Activated CD4-positive, alpha-beta T cell treated with anti-CD3 and anti-CD28 coated beads, Interleukin-2, Interleukin-4, amounts not matched to agents 100 ng/mL and 50 ng/mL, durations not matched to agents 16 hours and 8 hours (primary cell): ENCODE measurements around the gene OR5K2.

ENCODE experiments used
- DNase-seq: peaks from one replicate; pipeline ENCODE4 v3.0.0-alpha.2; 2020; ENCODE audit warnings: low spot score

OR5K2 gene

DNA sequence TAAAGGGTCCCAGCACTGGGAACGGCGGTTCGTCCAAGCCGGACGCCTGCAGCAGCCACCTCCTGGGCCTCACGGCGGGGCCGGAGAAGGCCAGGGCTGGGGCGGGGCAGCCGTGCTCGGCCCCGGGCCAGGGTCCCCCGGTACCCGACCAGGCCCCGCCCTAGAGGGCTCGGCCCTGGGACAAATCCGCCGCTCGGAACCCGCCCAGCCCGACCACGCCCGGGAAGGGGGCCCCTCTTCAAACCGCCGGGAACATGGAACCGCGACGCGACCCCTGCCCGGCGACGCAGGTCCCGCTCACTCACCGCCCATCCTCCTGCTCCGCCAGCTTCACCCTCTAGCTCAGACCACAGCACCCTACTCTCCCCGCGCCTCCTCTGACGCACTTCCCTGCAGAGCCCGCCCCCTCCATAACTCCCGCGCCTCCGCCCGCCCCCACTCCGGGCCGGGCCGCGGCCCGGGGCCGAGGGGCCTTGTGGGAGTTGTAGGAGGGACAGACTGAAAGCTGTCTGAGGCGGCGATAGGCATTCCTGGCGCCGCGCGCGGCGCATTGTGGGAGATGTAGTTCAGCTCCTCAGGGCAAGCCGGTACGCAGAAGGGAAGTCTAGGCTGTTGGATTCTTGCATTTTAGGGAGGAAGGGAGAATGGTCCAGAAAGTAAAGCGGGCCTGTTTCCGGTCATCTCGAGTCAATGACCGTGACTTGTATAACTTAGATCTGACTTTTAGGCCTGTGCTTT, 25.2 kb downstream of the OR5K2 start, which contains the start of gene CLDND1:
Gene CLDND1, minus strand, starts transcription at position 359 of the 738 bp plus-strand sequence. CDS start 1,478 bp downstream, outside the sequence.
- peak; percentile 96 for DNase-seq

DNA sequence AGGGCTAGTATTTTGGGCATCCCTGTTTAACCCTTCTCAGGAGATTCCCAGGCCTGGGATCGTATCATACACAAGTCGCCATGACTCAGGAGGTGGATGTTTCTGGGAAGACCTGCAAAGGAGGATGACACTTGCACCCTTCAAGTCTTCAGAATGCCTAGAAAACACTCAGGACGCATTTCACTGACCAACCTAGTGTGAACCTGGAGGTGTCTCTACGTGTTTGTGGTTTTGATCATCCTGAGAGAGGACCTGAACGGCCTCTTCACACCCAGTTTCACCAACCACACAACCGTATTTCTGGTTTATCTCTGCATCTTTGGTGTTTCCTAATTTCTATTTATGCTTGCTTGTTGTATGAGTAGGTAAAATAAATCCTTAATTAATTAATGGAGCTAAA, 28.0 kb downstream of the OR5K2 start:
- DNase-seq: peak; percentile 71

DNA sequence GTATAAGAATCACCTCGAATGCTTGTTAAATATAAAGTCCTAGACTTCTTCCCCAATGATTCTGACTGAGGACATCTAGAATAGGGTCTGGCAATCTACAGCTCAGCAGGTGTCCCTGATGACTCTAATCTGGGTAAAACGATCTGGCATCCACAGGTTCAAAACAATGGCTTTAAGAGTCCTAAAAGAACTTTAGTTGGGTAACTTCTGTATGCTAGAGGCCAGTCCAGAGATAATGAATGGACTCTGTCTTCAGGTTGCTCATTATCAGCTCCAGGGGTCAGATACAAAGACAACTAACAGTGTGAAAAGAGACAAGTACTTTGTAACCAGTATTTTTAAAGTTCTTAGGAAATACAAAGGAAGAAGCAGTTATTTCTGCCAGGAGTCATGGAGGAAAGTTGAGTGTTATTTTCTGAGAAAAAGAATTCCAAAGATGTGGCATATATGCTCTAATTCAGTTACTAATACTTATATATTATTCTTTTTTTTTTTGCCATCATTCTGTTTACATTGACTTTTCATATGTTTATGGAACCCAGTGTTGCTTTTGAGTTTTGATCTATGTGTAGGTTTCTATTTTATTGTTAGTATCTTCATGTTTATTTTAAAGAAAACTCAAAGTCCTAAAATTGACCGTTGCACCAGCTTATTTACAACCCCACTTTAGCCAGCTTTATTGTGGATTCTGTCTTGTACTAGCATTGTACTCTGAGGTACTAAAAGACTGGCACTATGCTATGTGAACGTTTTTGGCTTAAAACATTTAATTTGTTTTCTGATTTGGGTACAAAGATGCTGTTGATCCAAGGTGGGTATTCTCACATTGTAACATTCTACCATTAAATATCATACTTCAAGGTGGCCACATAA, 31.2 kb downstream of the OR5K2 start:
- DNase-seq: no peak

DNA sequence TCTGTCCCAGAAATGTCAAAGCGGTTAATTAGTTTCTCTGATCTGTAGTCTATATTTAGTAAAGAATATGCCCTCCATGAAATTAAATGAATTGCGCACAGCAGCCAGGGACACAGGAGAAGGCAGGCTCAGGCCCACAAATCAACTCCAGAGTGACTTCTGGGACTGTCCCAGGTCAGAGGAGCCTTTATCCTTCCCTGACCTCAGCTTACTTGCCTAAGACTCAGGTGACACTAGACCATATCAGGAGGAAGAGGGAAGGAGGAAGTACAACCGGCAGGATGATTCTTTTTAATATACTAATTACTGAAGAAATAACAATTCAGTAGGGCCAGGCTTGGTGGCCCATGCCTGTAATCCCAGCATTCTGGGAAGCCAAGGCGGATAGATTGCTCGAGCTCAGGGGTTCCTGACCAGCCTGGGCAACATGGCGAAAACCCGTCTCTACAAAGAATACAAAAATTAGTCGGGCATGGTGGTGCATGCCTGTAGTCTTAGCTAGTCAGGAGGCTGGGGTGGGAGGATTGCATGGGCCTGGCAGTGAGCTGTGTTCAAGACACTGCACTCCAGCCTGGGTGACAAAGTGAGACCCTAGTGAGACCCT, 32.5 kb downstream of the OR5K2 start:
- no peak for DNase-seq

DNA sequence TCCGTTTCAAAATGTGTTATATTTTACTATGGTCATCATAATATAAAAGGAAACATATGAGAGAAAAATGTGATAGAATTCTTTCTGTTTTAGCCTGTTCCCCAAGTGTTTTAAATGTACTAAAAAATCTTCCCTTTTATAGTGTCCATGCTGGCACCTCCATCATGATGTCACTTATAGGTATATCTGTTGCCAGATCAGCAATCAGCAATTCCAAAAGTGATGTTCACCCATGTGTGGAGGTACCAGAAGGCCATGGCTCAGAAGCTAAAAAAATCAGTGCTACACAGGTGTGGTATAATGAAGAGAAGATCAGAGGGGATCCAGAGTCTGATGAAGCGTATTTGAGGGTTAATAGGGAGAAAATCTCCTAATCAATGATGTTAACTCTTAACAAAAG, 33.2 kb downstream of the OR5K2 start:
- DNase-seq: no peak

DNA sequence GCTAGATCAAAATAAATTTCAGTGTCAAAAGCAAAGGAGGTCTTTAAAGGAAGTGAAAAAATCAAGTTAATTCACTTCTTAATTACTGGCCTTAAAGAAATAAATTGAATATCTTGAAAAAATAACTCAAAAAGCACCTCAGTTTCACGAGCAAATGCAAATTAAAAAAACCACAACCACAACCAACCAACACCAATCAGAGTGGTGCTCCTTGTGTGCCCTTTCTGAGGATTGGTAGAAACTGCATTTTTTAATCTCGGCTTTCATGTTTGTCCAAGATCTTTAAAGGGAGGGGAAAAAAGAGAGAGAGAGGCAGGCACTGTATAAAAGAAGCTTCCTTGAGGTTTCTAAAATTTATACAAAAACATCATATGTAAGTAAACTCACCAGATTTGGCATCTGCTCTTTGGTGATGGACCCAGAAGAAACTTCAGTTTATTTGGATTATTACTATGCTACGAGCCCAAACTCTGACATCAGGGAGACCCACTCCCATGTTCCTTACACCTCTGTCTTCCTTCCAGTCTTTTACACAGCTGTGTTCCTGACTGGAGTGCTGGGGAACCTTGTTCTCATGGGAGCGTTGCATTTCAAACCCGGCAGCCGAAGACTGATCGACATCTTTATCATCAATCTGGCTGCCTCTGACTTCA, 34.3 kb downstream of the OR5K2 start, which contains the start of gene GPR15:
Gene GPR15, plus strand, starts transcription at position 357 of the 653 bp plus-strand sequence. Its CDS starts 56 bp downstream, at position 413.
- DNase-seq: no peak

DNA sequence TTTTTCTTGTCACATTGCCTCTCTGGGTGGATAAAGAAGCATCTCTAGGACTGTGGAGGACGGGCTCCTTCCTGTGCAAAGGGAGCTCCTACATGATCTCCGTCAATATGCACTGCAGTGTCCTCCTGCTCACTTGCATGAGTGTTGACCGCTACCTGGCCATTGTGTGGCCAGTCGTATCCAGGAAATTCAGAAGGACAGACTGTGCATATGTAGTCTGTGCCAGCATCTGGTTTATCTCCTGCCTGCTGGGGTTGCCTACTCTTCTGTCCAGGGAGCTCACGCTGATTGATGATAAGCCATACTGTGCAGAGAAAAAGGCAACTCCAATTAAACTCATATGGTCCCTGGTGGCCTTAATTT, 34.8 kb downstream of the OR5K2 start:
- no peak for DNase-seq

DNA sequence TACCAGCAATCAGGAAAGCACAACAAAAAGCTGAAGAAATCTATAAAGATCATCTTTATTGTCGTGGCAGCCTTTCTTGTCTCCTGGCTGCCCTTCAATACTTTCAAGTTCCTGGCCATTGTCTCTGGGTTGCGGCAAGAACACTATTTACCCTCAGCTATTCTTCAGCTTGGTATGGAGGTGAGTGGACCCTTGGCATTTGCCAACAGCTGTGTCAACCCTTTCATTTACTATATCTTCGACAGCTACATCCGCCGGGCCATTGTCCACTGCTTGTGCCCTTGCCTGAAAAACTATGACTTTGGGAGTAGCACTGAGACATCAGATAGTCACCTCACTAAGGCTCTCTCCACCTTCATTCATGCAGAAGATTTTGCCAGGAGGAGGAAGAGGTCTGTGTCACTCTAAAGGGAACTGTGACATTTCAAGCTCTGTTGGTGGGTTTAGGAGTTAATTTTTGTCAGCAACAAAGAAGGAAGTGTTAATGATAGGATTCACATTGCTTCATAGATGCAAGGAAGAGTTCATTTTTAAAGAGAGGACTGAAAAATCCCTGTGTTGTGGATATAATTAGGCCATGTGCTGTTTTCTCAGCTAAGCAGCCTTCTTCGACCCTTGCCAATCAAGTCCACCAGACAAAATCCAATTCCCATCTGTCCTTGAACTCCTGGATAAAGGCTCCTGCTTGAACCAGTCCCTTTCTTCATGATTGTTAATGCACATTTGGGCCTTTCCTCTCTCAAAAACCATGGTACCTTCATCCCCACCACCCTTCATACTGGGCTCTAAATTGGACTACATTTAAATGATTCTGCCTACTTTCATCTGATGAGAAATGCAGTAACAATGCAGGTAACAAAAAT, 35.5 kb downstream of the OR5K2 start:
- DNase-seq: no peak

DNA sequence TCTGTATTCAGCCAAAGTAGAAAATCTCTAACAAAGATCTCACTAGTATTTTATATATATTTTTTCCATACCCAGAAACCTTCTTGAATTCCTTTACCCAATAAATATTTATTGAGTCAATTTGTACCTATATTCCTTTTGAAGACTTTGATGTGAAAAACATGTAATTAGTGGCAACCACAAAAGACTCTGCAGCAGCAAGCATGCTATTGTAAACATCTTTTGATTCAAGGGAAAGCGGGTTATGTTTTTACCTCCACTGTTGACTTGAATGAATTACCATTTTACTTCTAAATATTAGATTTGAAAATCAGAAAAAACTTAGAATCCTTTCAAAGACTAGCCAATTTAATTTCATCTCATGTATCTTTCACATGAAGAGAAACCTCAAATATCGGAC, 36.7 kb downstream of the OR5K2 start:
- DNase-seq: no peak

DNA sequence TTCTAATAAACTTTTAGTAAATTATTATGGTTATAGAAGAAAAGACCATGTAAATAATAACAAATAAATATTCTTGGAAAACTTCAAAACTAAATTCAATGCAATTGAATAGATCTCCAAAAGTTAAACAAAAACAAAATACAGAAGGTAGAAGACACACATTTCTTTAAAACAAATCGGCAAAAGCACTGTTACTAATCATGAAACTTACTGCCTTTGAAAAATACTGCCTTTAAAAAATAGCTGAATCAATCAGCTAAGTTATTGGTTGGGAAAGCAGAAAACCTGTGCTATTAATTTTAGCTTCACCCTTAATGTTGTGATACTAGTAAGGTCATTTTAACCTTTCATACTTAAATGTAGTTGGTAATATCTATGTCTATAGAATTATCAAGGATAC, 37.3 kb downstream of the OR5K2 start:
- no peak for DNase-seq

DNA sequence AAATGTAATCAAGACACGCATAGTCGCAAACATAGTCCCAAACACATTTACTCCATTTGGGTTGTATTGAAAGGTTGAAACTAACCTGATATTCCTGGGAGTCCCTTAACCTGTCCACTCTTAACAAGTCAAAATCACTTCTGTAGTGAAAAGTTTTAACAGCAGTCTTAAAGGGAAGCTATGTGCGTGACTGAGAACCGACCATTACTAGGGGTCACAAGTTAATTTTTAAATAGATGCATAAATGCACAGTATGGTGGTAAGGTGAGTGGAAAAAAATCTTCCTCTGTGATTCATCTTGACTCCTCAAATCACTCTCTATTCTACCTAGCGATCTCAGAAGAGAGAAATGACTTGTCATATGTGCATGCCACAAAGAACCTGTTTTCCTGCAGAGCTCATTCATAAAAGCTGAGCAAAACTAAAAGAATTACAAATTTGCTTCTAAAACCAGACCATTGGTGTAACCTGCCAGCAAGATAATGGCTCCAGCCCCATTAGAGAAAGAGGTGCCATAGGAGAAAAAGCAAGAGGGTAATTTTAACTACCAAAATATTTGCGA, 39.1 kb downstream of the OR5K2 start:
- DNase-seq: peak; percentile 90

DNA sequence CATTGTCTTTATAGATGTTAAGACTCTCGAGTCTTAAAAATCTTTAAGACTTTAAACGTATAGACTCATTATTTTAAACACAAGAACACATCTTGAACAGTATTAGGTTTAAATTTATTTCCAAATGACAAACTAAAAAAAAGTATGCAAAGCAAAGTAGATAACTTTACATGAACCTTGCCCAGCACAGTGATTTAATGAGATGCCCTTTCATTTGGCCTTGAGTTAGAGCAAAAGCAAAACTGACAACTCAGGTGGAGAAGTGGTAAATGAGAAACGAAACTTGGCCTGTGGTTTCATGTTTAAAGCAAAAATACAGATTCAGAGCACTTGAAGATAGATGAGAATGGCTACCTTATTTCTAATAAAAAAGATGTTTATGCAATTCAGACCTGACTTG, 42.9 kb downstream of the OR5K2 start:
- peak; percentile 89 for DNase-seq

DNA sequence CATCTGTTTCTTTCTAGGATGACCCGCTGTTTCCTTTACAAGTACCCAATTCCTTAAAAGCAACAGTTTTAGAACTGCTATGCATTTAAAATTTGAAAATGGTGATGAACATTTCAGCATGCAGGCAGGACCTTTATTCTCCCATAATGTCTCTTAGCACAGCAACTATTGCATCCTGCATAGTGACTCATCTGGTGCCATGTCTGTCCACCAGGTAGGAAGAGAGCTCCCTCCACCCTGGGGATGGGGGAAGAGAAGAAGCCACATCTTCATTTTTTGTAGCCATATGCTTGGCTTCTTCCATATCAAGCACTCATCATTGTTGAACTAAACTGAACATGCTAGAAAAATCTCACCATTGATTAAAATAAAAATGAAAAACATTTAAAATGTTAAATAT, 44.2 kb downstream of the OR5K2 start:
- no peak for DNase-seq

DNA sequence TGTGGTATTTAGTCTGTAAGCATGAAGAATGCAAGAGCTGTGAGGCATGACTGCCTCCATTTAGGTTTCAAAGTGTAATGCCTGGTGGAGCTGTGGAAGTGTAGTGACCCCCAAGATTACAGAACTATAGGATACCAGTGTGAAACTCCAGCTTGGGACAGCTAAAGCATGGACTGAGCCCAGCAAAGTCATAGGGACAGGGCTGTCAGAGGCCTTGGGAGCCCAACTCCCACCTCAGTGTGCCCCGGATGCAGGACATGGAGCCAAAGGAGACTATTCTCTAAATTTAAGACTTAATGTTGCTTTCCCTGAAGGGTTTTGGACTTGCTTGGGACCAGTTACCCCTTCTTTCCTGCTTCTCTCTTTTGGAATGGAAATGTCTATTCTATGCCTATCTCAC, 45.1 kb downstream of the OR5K2 start:
- DNase-seq: no peak

DNA sequence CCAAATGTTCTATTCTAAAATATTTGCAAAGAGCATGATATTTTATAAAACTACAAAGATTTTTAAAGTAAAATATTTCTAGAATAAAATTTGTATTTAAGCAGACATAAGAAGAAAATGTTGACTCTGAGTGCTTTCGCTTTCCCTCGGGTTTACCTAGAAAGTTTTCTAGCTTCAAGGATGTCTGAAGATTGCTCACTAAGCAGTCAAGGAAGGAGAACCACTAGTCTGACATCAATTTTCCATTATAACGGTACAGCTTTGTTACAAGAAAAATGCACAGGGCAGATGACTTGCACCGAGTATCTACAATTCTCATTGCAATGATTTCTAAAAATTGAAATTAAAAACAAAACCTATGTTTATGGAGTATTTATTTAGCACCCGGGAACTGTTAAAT, 48.5 kb downstream of the OR5K2 start:
- peak; percentile 73 for DNase-seq
